IMR-90 (cell line): Measurements from ENCODE around the gene AGAP1. TPM values are rescaled to one million over a fixed set of nuclear protein-coding genes. Genes with fewer than 3 reads are reported as not detected.

Experiments
- ATAC-seq: fragments of 200-7000 bp; cut with Tn5 transposase; 2 replicates; pipeline ENCODE4 v1.9.1; 2020; ENCODE audit warnings: low read depth, mild to moderate bottlenecking, moderate library complexity
- BruUV-seq: library from RNA; stranded (reverse); fragments of 400-500 nt; replicated peaks from 2 replicates; lab custom pipeline; 2021; lab: Mats Ljungman, UMichigan
- CTCF ChIA-PET: fragments of 300-600 bp; formaldehyde crosslinking; extraction: SDS; loops from one replicate; lab custom pipeline; 2021; ENCODE audit warnings: antibody characterized with exemption; lab: Yijun Ruan, JAX
- POLR2A ChIA-PET: fragments of 300-600 bp; sonication (Branson Sonifier 250); formaldehyde crosslinking; loops from one replicate; lab custom pipeline; 2022; ENCODE audit warnings: antibody characterized with exemption; ENCODE audit not compliant: unreplicated experiment; lab: Charles Lee
- DNase-seq: peaks from one replicate; pipeline ENCODE4 v3.0.0; 2013
- H2AFZ ChIP-seq: replicated peaks from 2 replicates; pipeline ENCODE3; 2013; ENCODE audit warnings: low read length, mild to moderate bottlenecking; ENCODE audit not compliant: poor library complexity
- H2AK5ac ChIP-seq: 2 replicates; pipeline ENCODE4 v1.6.1; 2013; ENCODE audit warnings: low read depth, low read length, inconsistent platforms
- H2AK9ac ChIP-seq: replicated peaks from 2 replicates; pipeline ENCODE3; 2013; ENCODE audit warnings: mild to moderate bottlenecking, low read depth, low read length, moderate library complexity; ENCODE audit not compliant: poor library complexity
- H2BK120ac ChIP-seq: 2 replicates; pipeline ENCODE4 v1.6.1; 2013; ENCODE audit warnings: low read depth, low read length, inconsistent platforms
- H2BK15ac ChIP-seq: 3 replicates; pipeline ENCODE4 v1.6.1; 2013; ENCODE audit warnings: low read depth, low read length, inconsistent platforms
- H2BK20ac ChIP-seq: 2 replicates; pipeline ENCODE4 v1.6.1; 2013; ENCODE audit warnings: low read depth, mild to moderate bottlenecking, inconsistent platforms, low read length, moderate library complexity
- H2BK5ac ChIP-seq: 2 replicates; pipeline ENCODE4 v1.6.1; 2013; ENCODE audit warnings: mild to moderate bottlenecking, low read depth, low read length, inconsistent platforms; ENCODE audit not compliant: poor library complexity, severe bottlenecking
- H3K14ac ChIP-seq: replicated peaks from 2 replicates; pipeline ENCODE4 v1.6.1; 2013; ENCODE audit warnings: low read depth, low read length, inconsistent platforms
- H3K18ac ChIP-seq: 2 replicates; pipeline ENCODE4 v1.6.1; 2013; ENCODE audit warnings: low read depth, low read length, control low read depth
- H3K23ac ChIP-seq: 2 replicates; pipeline ENCODE4 v1.6.1; 2013; ENCODE audit warnings: low read depth, low read length, inconsistent platforms
- H3K27ac ChIP-seq: 2 replicates; pipeline ENCODE4 v1.5.1; 2013; ENCODE audit warnings: mild to moderate bottlenecking, control low read depth, low read length; ENCODE audit not compliant: insufficient read depth
- H3K27me3 ChIP-seq: 2 replicates; pipeline ENCODE4 v1.6.1; 2013; ENCODE audit warnings: low read length; ENCODE audit not compliant: control insufficient read depth, insufficient read depth
- H3K36me3 ChIP-seq: 2 replicates; pipeline ENCODE4 v1.6.1; 2013; ENCODE audit warnings: low read length, mixed read lengths; ENCODE audit not compliant: control insufficient read depth, insufficient read depth
- H3K4ac ChIP-seq: 2 replicates; pipeline ENCODE4 v1.6.1; 2013; ENCODE audit warnings: low read depth, low read length, inconsistent platforms
- H3K4me1 ChIP-seq: 2 replicates; pipeline ENCODE4 v1.6.1; 2013; ENCODE audit warnings: low read length, mixed read lengths; ENCODE audit not compliant: control insufficient read depth, insufficient read depth
- H3K4me2 ChIP-seq: 2 replicates; pipeline ENCODE4 v1.6.1; 2013; ENCODE audit warnings: low read depth, mild to moderate bottlenecking, control low read depth, low read length, moderate library complexity
- H3K4me3 ChIP-seq: 2 replicates; pipeline ENCODE4 v1.5.1; 2013; ENCODE audit warnings: low read depth, mild to moderate bottlenecking, control low read depth, low read length, moderate library complexity; ENCODE audit not compliant: insufficient read depth
- H3K56ac ChIP-seq: 2 replicates; pipeline ENCODE4 v1.6.1; 2013; ENCODE audit warnings: low read length, inconsistent platforms; ENCODE audit not compliant: insufficient read depth; ENCODE audit errors: extremely low read depth
- H3K79me1 ChIP-seq, 2 experiments: 2 replicates each; pipeline ENCODE4 v1.6.1; 2013; ENCODE audit warnings: low read length in 2 of 2, inconsistent platforms in 1 of 2, low read depth in 1 of 2
- H3K9ac ChIP-seq: 2 replicates; pipeline ENCODE4 v1.6.1; 2013; ENCODE audit warnings: low read depth, low read length, control low read depth
- H3K9me1 ChIP-seq: 2 replicates; pipeline ENCODE4 v1.6.1; 2013; ENCODE audit warnings: low read length, inconsistent platforms; ENCODE audit not compliant: insufficient read depth
- H3K9me3 ChIP-seq: 2 replicates; pipeline ENCODE4 v1.6.1; 2013; ENCODE audit warnings: low read length; ENCODE audit not compliant: control insufficient read depth, insufficient read depth
- H4K20me1 ChIP-seq: 2 replicates; pipeline ENCODE4 v1.6.1; 2013; ENCODE audit warnings: low read length, inconsistent platforms; ENCODE audit not compliant: insufficient read depth
- H4K5ac ChIP-seq: 2 replicates; pipeline ENCODE4 v1.6.1; 2013; ENCODE audit warnings: mild to moderate bottlenecking, low read depth, low read length, control low read depth
- H4K8ac ChIP-seq, 2 experiments: 2 replicates each; pipeline ENCODE4 v1.6.1; 2013; ENCODE audit warnings: low read depth in 2 of 2, low read length in 2 of 2, control low read depth in 1 of 2, inconsistent platforms in 1 of 2
- H4K91ac ChIP-seq: 2 replicates; pipeline ENCODE4 v1.6.1; 2013; ENCODE audit warnings: low read depth, low read length, inconsistent platforms; ENCODE audit not compliant: insufficient read depth
- CEBPB ChIP-seq: IDR thresholded peaks from 2 replicates; pipeline ENCODE4 v1.6.1; 2012; ENCODE audit warnings: low read depth, low read length, improper control_type of control experiment
- MXI1 ChIP-seq: IDR thresholded peaks from 2 replicates; pipeline ENCODE4 v1.6.1; 2012; ENCODE audit warnings: low read depth, mild to moderate bottlenecking, low read length, moderate library complexity, borderline replicate concordance
- WGBS, 2 experiments: methylation state at CpG; one replicate each; pipeline versions ENCODE4 v1.1.5 to v1.1.7; 2013; ENCODE audit warnings: missing lambda C conversion rate in 2 of 2; ENCODE audit not compliant: insufficient read length in 1 of 2; ENCODE audit errors: extremely low coverage in 2 of 2; 5-methylcytosine and 5-hydroxymethylcytosine counted together
- dilution Hi-C: fragments of 300-500 bp; cut with HindIII; formaldehyde crosslinking; loops from one replicate; pipeline ENCODE4 v1.14.3; 2018; ENCODE audit warnings: low sequenced_read_pairs; ENCODE audit not compliant: unreplicated experiment
- in situ Hi-C: fragments of 300-500 bp; cut with MboI; formaldehyde crosslinking; loops from 3 replicates; pipeline ENCODE4 v1.14.3; 2019; ENCODE audit warnings: low sequenced_read_pairs, inconsistent platforms, mixed read lengths
- intact Hi-C: fragments of 100-400 bp; cut with micrococcal nuclease; formaldehyde crosslinking; loops from 2 replicates; pipeline ENCODE4 v1.10.0; 2022
- polyA plus RNA-seq, 3 experiments: library from polyadenylated mRNA; depleted of rRNA; stranded (reverse); fragments of >200 nt; gene quantifications; 2 replicates each; pipeline ENCODE4 v1.2.3, GENCODE V29; 2012; ENCODE audit warnings: low replicate concordance in 1 of 3
- total RNA-seq: library from RNA; depleted of rRNA; stranded (reverse); fragments of >200 nt; gene quantifications from 2 replicates; pipeline ENCODE4 v1.2.3, GENCODE V29; 2012

Gene AGAP1
- total and polyA plus RNA-seq, 2 of the 4 experiments (the other 2 are of a cell fraction): 15.1 to 16.4 TPM

DNA sequence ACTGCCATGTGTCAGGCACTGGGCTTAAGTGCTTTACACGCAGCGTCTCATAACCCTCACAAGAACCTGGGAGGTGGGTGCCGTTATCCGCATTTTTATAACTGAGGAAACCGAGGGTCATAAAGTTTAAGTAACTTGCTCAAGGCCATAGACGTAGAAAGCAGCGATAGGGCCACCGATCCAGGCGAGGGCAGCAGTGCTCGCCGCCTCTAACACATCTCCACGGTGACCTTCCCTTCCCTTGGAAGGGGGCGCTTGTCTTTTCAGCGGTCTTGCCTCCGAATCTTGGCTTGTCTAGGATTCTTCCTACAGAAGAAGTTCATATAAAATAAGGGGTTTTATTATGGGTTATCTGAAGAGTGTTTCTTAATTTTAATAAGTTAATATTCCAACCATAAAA lies 487.8 kb downstream of the AGAP1 start:
- H3K14ac ChIP-seq: no peak overlapping the region
- no peaks in the 10 kb centered on the region for H3K9me3 ChIP-seq
- H2BK20ac ChIP-seq: no peak overlapping the region
- WGBS, 2 experiments: 100% methylated on average over 2 of the region's 15 CpGs; no CpG with 5 or more reads in 1 of the 2 experiments
- H3K36me3 ChIP-seq: no peaks in the 10 kb centered on the region
- BruUV-seq: no TSS peak
- no peaks in the 10 kb centered on the region for H3K4me1 ChIP-seq
- no peak overlapping the region for H3K27ac ChIP-seq
- no peak overlapping the region for H4K8ac ChIP-seq
- no peak overlapping the region for H3K18ac ChIP-seq
- dilution Hi-C loops: no loop called here
- TF ChIP-seq CEBPB (no peak), MXI1 (no peak)
- POLR2A ChIA-PET: no interaction called here
- no peak overlapping the region for H3K56ac ChIP-seq
- H3K4me2 ChIP-seq: no peak overlapping the region
- DNase-seq (no peak), ATAC-seq (no peak)
- H2BK15ac ChIP-seq: no peak overlapping the region
- H3K9me1 ChIP-seq: no peaks in the 10 kb centered on the region; the same call in 1 of the 2 replicates
- no peak overlapping the region for H2BK5ac ChIP-seq
- CTCF ChIA-PET: no interaction called here
- no peaks in the 10 kb centered on the region for H3K27me3 ChIP-seq
- no peak overlapping the region for H3K9ac ChIP-seq
- H2BK120ac ChIP-seq: no peak overlapping the region
- no peak overlapping the region for H3K23ac ChIP-seq
- H2AK5ac ChIP-seq: no peak overlapping the region
- in situ Hi-C loops: no loop called here
- H3K4me3 ChIP-seq: no peak overlapping the region
- no peaks in the 10 kb centered on the region; a peak in 1 of 4 replicates for H3K79me1 ChIP-seq
- intact Hi-C loops: no loop called here
- no peak overlapping the region for H4K5ac ChIP-seq
- H2AFZ ChIP-seq: no peak overlapping the region
- H3K4ac ChIP-seq: no peak overlapping the region
- H4K20me1 ChIP-seq: no peaks in the 10 kb centered on the region
- no peak overlapping the region for H4K91ac ChIP-seq
- no peak overlapping the region for H2AK9ac ChIP-seq
